Measurements from ENCODE around the gene ALOX15B.

GRCh38 chr17:8031950-8032349 is 6.9 kb upstream of the ALOX15B start:
- TF ChIP-seq GATA3 (IDR thresholded peaks at IDR 0.05; ENCODE audit: low read depth, low read length) (no peak), GATA2 (IDR thresholded peaks at IDR 0.05; ENCODE audit: low read depth, low read length) (no peak)

All from SH-SY5Y (cell line).